Jurkat, Clone E6-1 (cell line): Measurements from ENCODE around the gene SAMD14.

Experiments used
- DNase-seq: peaks from one replicate; pipeline ENCODE4 v3.0.0-alpha.2; 2011; ENCODE audit warnings: low read depth, low spot score
- H3K4me3 ChIP-seq: 2 replicates; pipeline ENCODE4 v1.5.1; 2011; ENCODE audit warnings: mild to moderate bottlenecking, low read length, control low read depth, moderate library complexity

Gene SAMD14

GRCh38 chr17:50150354-50151040, 20.5 kb upstream of the SAMD14 start, which contains the start of gene PPP1R9B:
TSS of gene PPP1R9B (minus strand) at chr17:50150677. CDS start at chr17:50150513, 164 bp downstream.
- no peak for DNase-seq
- H3K4me3 ChIP-seq = peak within 1 kb of the TSS; percentile 85

GRCh38 chr17:50149417-50150353, 19.7 kb upstream of the SAMD14 start:
- no peak for DNase-seq
- peak overlapping the region; percentile 85 for H3K4me3 ChIP-seq

GRCh38 chr17:50149091-50149416, 19.1 kb upstream of the SAMD14 start:
- no peak for DNase-seq
- H3K4me3 ChIP-seq = peak overlapping the region; percentile 16

GRCh38 chr17:50148226-50149090, 18.5 kb upstream of the SAMD14 start:
- no peak for DNase-seq
- peak overlapping the region; percentile 23 for H3K4me3 ChIP-seq

GRCh38 chr17:50147841-50148225, 17.9 kb upstream of the SAMD14 start:
- no peak overlapping the region for H3K4me3 ChIP-seq
- DNase-seq = no peak

GRCh38 chr17:50146927-50147665, 17.1 kb upstream of the SAMD14 start:
- DNase-seq = no peak
- H3K4me3 ChIP-seq = no peak overlapping the region

- H3K4me3 ChIP-seq = no peak overlapping the region
Observed at GRCh38 chr17:50146230-50146926, 16.4 kb upstream of the SAMD14 start.

GRCh38 chr17:50145532-50146229, 15.7 kb upstream of the SAMD14 start:
- H3K4me3 ChIP-seq = no peak overlapping the region
- DNase-seq = no peak

More at GRCh38 chr17:50146230-50146926, 16.4 kb upstream of the SAMD14 start:
- no peak for DNase-seq

GRCh38 chr17:50144845-50145531, 15.0 kb upstream of the SAMD14 start:
- no peak overlapping the region for H3K4me3 ChIP-seq
- DNase-seq = no peak

GRCh38 chr17:50144355-50144754, 14.4 kb upstream of the SAMD14 start:
- no peak overlapping the region for H3K4me3 ChIP-seq
- DNase-seq = no peak

GRCh38 chr17:50143461-50144176, 13.7 kb upstream of the SAMD14 start:
- no peak for DNase-seq
- no peak overlapping the region for H3K4me3 ChIP-seq

- no peak for DNase-seq
- H3K4me3 ChIP-seq = no peak overlapping the region
Observed at GRCh38 chr17:50141745-50142110, 11.8 kb upstream of the SAMD14 start.

- H3K4me3 ChIP-seq = no peak overlapping the region; the same call in 1 of the 2 replicates
- no peak for DNase-seq
Observed at GRCh38 chr17:50141026-50141744, 11.2 kb upstream of the SAMD14 start.

GRCh38 chr17:50139950-50140885, 10.3 kb upstream of the SAMD14 start:
- DNase-seq = peak; percentile 62
- peak overlapping the region; percentile 8 for H3K4me3 ChIP-seq
